ENCODE measurements around the gene KRT33B. TPM values are rescaled to one million over a fixed set of nuclear protein-coding genes. Genes with fewer than 3 reads are reported as not detected.
"Not testable (repeated sequence)": the region's sequence is repeated elsewhere in the genome, so short reads cannot be mapped to it uniquely, and the experiment has no call there.

KRT33B gene
- polyA plus RNA-seq, 1 donor from 2014 or later: not detected

DNA sequence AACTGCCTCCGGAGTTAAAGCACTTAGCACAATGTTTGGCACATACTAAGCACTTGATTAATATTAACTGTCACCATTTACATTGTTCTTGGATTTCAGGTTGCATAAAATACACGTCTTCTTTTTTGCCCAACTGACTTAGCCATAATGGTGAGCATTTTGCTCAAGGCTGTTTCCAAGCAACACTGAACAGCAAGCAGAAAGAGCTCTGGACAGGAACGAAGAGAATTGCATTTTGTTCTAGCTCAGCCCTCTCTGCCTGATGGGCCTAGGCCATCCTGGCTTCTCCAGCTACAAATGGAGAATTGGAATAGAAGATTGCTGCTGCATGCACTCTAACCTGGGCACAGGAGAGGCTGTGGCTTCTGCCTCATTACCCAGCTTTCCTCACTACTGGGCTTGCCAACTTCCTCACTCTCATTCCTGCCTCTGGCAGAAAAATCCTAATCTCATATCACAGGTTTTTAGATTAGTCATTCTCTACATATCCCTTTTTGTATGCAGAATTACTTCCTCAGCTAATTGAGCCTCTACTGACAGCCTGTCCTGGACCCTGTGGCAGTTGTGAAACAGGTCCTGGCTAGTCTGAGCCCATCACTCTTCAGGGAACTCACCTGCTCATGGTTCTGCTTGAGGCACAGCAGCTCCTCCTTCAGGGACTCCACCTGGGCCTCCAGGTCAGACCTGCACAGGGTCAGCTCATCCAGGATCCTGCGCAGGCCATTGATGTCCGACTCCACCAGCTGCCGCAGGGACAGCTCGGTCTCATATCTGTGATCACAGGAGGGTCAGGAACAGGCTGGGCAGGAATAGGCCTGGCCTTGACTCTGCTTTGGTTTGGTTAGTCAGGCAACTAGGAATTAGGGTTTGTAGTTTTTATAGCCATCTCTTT, 21.5 kb downstream of the KRT33B start:
- Histone ChIP-seq H3F3A (ENCODE audit: insufficient read depth, low read length, poor library complexity, severe bottlenecking) (no peaks in the 10 kb centered on the region), H3K27ac (ENCODE audit: low read length) (no peak overlapping the region), H3K9me2 (ENCODE audit: insufficient read depth, low read length) (no peaks in the 10 kb centered on the region), H2AFZ (ENCODE audit: low read depth, low read length) (no peak overlapping the region), H3K79me2 (replicated peaks; ENCODE audit: insufficient read depth, low read length) (no peaks in the 10 kb centered on the region), H3K36me3 (ENCODE audit: insufficient read depth, low read length) (no peaks in the 10 kb centered on the region), H4K20me1 (ENCODE audit: insufficient read depth) (no peaks in the 10 kb centered on the region), H3K9me3 (ENCODE audit: low read length) (no peaks in the 10 kb centered on the region), H3K4me3 (ENCODE audit: low read length) (no peak overlapping the region), H3K27me3 (ENCODE audit: insufficient read depth, low read depth, low read length) (no peaks in the 10 kb centered on the region), H3K9ac (ENCODE audit: low read length) (no peak overlapping the region), H3K4me2 (ENCODE audit: low read length) (no peak overlapping the region)
- TF ChIP-seq RAD21 (conservative IDR thresholded peaks at IDR 0.05) (no peak), EZH2 (IDR thresholded peaks at IDR 0.05; ENCODE audit: borderline replicate concordance, insufficient read depth, low read length, poor library complexity, severe bottlenecking) (no peak), MXI1 (conservative IDR thresholded peaks at IDR 0.05; ENCODE audit: poor library complexity, severe bottlenecking) (no peak), EP300 (conservative IDR thresholded peaks at IDR 0.05; ENCODE audit: poor library complexity, severe bottlenecking) (no peak), POLR2AphosphoS5 (IDR thresholded peaks at IDR 0.05) (no peak), TAF1 (IDR thresholded peaks at IDR 0.05; ENCODE audit: low read depth) (no peak), SMC3 (conservative IDR thresholded peaks at IDR 0.05; ENCODE audit: poor library complexity) (no peak)
- TF ChIP-seq, protein P1, sequence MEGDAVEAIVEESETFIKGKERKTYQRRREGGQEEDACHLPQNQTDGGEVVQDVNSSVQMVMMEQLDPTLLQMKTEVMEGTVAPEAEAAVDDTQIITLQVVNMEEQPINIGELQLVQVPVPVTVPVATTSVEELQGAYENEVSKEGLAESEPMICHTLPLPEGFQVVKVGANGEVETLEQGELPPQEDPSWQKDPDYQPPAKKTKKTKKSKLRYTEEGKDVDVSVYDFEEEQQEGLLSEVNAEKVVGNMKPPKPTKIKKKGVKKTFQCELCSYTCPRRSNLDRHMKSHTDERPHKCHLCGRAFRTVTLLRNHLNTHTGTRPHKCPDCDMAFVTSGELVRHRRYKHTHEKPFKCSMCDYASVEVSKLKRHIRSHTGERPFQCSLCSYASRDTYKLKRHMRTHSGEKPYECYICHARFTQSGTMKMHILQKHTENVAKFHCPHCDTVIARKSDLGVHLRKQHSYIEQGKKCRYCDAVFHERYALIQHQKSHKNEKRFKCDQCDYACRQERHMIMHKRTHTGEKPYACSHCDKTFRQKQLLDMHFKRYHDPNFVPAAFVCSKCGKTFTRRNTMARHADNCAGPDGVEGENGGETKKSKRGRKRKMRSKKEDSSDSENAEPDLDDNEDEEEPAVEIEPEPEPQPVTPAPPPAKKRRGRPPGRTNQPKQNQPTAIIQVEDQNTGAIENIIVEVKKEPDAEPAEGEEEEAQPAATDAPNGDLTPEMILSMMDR (IDR thresholded peaks at IDR 0.05; ENCODE audit: poor library complexity, severe bottlenecking): no peak
- TF ChIP-seq, protein P2, sequence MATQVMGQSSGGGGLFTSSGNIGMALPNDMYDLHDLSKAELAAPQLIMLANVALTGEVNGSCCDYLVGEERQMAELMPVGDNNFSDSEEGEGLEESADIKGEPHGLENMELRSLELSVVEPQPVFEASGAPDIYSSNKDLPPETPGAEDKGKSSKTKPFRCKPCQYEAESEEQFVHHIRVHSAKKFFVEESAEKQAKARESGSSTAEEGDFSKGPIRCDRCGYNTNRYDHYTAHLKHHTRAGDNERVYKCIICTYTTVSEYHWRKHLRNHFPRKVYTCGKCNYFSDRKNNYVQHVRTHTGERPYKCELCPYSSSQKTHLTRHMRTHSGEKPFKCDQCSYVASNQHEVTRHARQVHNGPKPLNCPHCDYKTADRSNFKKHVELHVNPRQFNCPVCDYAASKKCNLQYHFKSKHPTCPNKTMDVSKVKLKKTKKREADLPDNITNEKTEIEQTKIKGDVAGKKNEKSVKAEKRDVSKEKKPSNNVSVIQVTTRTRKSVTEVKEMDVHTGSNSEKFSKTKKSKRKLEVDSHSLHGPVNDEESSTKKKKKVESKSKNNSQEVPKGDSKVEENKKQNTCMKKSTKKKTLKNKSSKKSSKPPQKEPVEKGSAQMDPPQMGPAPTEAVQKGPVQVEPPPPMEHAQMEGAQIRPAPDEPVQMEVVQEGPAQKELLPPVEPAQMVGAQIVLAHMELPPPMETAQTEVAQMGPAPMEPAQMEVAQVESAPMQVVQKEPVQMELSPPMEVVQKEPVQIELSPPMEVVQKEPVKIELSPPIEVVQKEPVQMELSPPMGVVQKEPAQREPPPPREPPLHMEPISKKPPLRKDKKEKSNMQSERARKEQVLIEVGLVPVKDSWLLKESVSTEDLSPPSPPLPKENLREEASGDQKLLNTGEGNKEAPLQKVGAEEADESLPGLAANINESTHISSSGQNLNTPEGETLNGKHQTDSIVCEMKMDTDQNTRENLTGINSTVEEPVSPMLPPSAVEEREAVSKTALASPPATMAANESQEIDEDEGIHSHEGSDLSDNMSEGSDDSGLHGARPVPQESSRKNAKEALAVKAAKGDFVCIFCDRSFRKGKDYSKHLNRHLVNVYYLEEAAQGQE (IDR thresholded peaks at IDR 0.05; ENCODE audit: borderline replicate concordance): no peak

DNA sequence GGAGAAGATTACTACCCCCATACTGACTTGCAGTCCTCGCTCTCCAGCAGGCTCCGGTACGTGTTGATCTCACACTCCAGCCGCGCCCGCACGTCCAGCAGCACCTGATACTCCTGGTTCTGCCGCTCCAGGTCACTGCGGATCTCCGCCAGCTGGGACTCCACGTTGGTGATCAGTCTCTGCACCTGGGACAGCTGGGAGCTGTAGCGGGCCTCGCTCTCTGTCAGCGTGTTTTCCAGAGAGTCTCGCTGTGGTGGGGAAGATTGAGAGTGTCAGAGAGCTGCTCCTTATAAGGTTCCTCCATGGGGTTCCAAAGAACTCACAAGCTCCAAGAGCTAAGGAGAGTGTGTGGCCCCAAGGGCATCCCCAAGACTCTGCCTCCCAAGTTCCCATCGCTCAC, 23.2 kb downstream of the KRT33B start:
- H3K36me3 ChIP-seq (ENCODE audit: insufficient read depth, low read length); H3K9me3 ChIP-seq (ENCODE audit: low read length); H3K4me2 ChIP-seq (ENCODE audit: low read length); H3K9ac ChIP-seq (ENCODE audit: low read length); H2AFZ ChIP-seq (ENCODE audit: low read depth, low read length); H3K79me2 ChIP-seq (replicated peaks; ENCODE audit: insufficient read depth, low read length); H3K9me2 ChIP-seq (ENCODE audit: insufficient read depth, low read length); H4K20me1 ChIP-seq (ENCODE audit: insufficient read depth); H3K27ac ChIP-seq (ENCODE audit: low read length); H3F3A ChIP-seq (ENCODE audit: insufficient read depth, low read length, poor library complexity, severe bottlenecking); H3K4me3 ChIP-seq (ENCODE audit: low read length); H3K27me3 ChIP-seq (ENCODE audit: insufficient read depth, low read depth, low read length): not testable (repeated sequence)
